Esophagus squamous epithelium (tissue), 5 donors: ENCODE measurements around the gene LSMEM2. TPM values are rescaled to one million over a fixed set of nuclear protein-coding genes. Genes with fewer than 3 reads are reported as not detected.

Experiments
- DNase-seq: peaks from one replicate; lab custom pipeline; 2025; lab: John Stamatoyannopoulos, UW
- H3K27ac ChIP-seq, 4 donors: fragments of 200-600 bp; sonication (generic); one replicate each; pipeline ENCODE4 v1.5.1; 2016 to 2019; ENCODE audit warnings: mild to moderate bottlenecking in 1 of 4
- H3K27me3 ChIP-seq, 4 donors: fragments of 200-600 bp; sonication (generic); 1 replicate in 3 of 4; 2 replicates in 1 of 4; pipeline versions ENCODE4 v1.5.1 to v1.6.0; 2017 to 2021; ENCODE audit warnings: antibody characterized with exemption in 1 of 4
- H3K36me3 ChIP-seq, 3 donors: fragments of 200-600 bp; sonication (generic); one replicate each; pipeline ENCODE4 v1.5.1; 2016 to 2019
- H3K4me1 ChIP-seq, 3 donors: fragments of 200-600 bp; sonication (generic); one replicate each; pipeline ENCODE4 v1.5.1; 2017 to 2019
- H3K4me3 ChIP-seq, 4 donors: fragments of 200-600 bp; sonication (generic); 1 replicate in 3 of 4; 2 replicates in 1 of 4; pipeline ENCODE4 v1.5.1; 2016 to 2019; ENCODE audit warnings: mild to moderate bottlenecking in 2 of 4, moderate library complexity in 1 of 4
- H3K9me3 ChIP-seq, 3 donors: fragments of 200-600 bp; sonication (generic); one replicate each; pipeline ENCODE4 v1.5.1; 2016 to 2019
- CTCF ChIP-seq, 6 experiments: fragments of 450-650 bp in 4 of 6; fragments of 200-600 bp in 2 of 6; sonication (generic) in 2 of 6; IDR thresholded peaks; one replicate each; pipeline ENCODE4 v1.5.1; 2016 to 2019; ENCODE audit warnings: antibody characterized with exemption in 6 of 6, mild to moderate bottlenecking in 4 of 6, moderate library complexity in 4 of 6
- POLR2A ChIP-seq, 4 donors: fragments of 450-650 bp; IDR thresholded peaks; one replicate each; pipeline ENCODE4 v1.6.1; 2017; ENCODE audit warnings: antibody characterized with exemption in 4 of 4, mild to moderate bottlenecking in 4 of 4, moderate library complexity in 3 of 4
- WGBS, 2 donors: methylation state at CpG; one replicate each; pipeline ENCODE4 v1.1.5; 2018; 5-methylcytosine and 5-hydroxymethylcytosine counted together
- intact Hi-C: fragments of 100-400 bp; cut with DNase I; formaldehyde crosslinking; loops from one replicate; pipeline ENCODE4 v1.15.0; 2022
- total RNA-seq, 4 donors: library from RNA; depleted of rRNA; stranded (reverse); fragments of >200 nt; gene quantifications; one replicate each; pipeline ENCODE4 v1.1.0, GENCODE V29; 2016
- donor health status: DM: yes; HTN: yes; CAD: no.

The LSMEM2 gene
- total RNA-seq, 4 donors from 2014 or later: not detected

GRCh38 chr3:50294492-50295403 lies 15.9 kb downstream of the LSMEM2 start:
- Histone ChIP-seq H3K9me3 (no peaks in the 10 kb centered on the region), H3K27ac (no peak overlapping the region), H3K4me1 (peaks cover 29 to 50% (median 35%) of the 10 kb centered on the region in 3 donors), H3K4me3 (no peak overlapping the region), H3K36me3 (peaks cover 6 to 22% (median 7%) of the 10 kb centered on the region in 3 donors), H3K27me3 (no peaks in the 10 kb centered on the region)
- intact Hi-C loops: no loop called here
- no peak for TF ChIP-seq CTCF (IDR thresholded peaks at IDR 0.05)
- no peak for TF ChIP-seq POLR2A (IDR thresholded peaks at IDR 0.05)
- no peak for DNase-seq
- WGBS, 2 donors: 87 to 92% methylated on average over 7 to 11 of the region's 22 CpGs

- no peak for DNase-seq
- Histone ChIP-seq H3K4me3 (no peak overlapping the region), H3K9me3 (no peaks in the 10 kb centered on the region), H3K36me3 (peaks cover 0 to 13% (median 0%) of the 10 kb centered on the region in 3 donors), H3K4me1 (peaks cover 39 to 51% (median 39%) of the 10 kb centered on the region in 3 donors), H3K27ac (no peak overlapping the region), H3K27me3 (no peaks in the 10 kb centered on the region)
- intact Hi-C loops: no loop called here
- WGBS, 2 donors: 87 to 96% methylated on average over 6 to 8 of the region's 8 CpGs
- no peak for TF ChIP-seq POLR2A (IDR thresholded peaks at IDR 0.05)
- no peak for TF ChIP-seq CTCF (IDR thresholded peaks at IDR 0.05)
Measured at GRCh38 chr3:50295553-50296431, 16.9 kb downstream of the LSMEM2 start.

- intact Hi-C loops: no loop called here
- no peak for DNase-seq
- Histone ChIP-seq H3K27me3 (no peaks in the 10 kb centered on the region), H3K36me3 (peaks cover 0 to 13% (median 0%) of the 10 kb centered on the region in 3 donors), H3K9me3 (no peaks in the 10 kb centered on the region), H3K4me3 (no peak overlapping the region), H3K27ac (no peak overlapping the region), H3K4me1 (peaks cover 32 to 50% (median 32%) of the 10 kb centered on the region in 3 donors)
- TF ChIP-seq POLR2A (IDR thresholded peaks at IDR 0.05) (no peak), CTCF (IDR thresholded peaks at IDR 0.05) (no peak)
- 84 to 100% methylated on average over 4 to 5 of the region's 18 CpGs for WGBS, 2 donors
Measured at GRCh38 chr3:50296721-50297383, 18.0 kb downstream of the LSMEM2 start.

- TF ChIP-seq POLR2A (IDR thresholded peaks at IDR 0.05) (no peak), CTCF (IDR thresholded peaks at IDR 0.05) (no peak)
- intact Hi-C loops: no loop called here
Measured at GRCh38 chr3:50297384-50297775, 18.5 kb downstream of the LSMEM2 start.

More at GRCh38 chr3:50297384-50297775, 18.5 kb downstream of the LSMEM2 start:
- H3K36me3 ChIP-seq: peaks cover 0 to 13% (median 0%) of the 10 kb centered on the region in 3 donors
- H3K27ac ChIP-seq: peak overlapping the region in 2 of 4 donors; percentile 89 to 94
- no CpG with 5 or more reads among the region's 2 CpGs for WGBS, 2 donors
- no peak overlapping the region for H3K4me3 ChIP-seq
- H3K4me1 ChIP-seq: peaks cover 31 to 54% (median 31%) of the 10 kb centered on the region in 3 donors
- H3K27me3 ChIP-seq: no peaks in the 10 kb centered on the region
- H3K9me3 ChIP-seq: no peaks in the 10 kb centered on the region
- DNase-seq: no peak
